Kidney capillary endothelial cell (primary cell): ENCODE data around the gene ELMO2.

Experiments used
- DNase-seq: peaks from one replicate; pipeline ENCODE4 v3.0.0-alpha.2; 2018; ENCODE audit warnings: low spot score

The ELMO2 gene

GRCh38 chr20:46406200-46406985, at the start of gene ELMO2:
TSS of gene ELMO2 (minus strand) at chr20:46406615. CDS start at chr20:46394482, 12,133 bp downstream.
- DNase-seq, result peak; percentile 95

GRCh38 chr20:46455729-46456128, 49.3 kb upstream of the ELMO2 start:
- DNase-seq, result no peak

GRCh38 chr20:46446851-46447250, 40.4 kb upstream of the ELMO2 start:
- DNase-seq, result no peak

- DNase-seq, result no peak
These were observed 33.4 kb upstream of the ELMO2 start for GRCh38 chr20:46439837-46440236.

GRCh38 chr20:46438156-46438750, 31.8 kb upstream of the ELMO2 start:
- DNase-seq, result peak; percentile 3

- no peak for DNase-seq
These were observed 28.7 kb upstream of the ELMO2 start for GRCh38 chr20:46435146-46435545.

- no peak for DNase-seq
These were observed 28.2 kb upstream of the ELMO2 start for GRCh38 chr20:46434597-46434996.

GRCh38 chr20:46433051-46433450, 26.6 kb upstream of the ELMO2 start:
- DNase-seq, result no peak

GRCh38 chr20:46430921-46431712, 24.7 kb upstream of the ELMO2 start:
- DNase-seq, result no peak

GRCh38 chr20:46427384-46427783, 21.0 kb upstream of the ELMO2 start:
- DNase-seq, result no peak

GRCh38 chr20:46423882-46424482, 17.6 kb upstream of the ELMO2 start:
- no peak for DNase-seq

- no peak for DNase-seq
These were observed 16.9 kb upstream of the ELMO2 start for GRCh38 chr20:46423342-46423741.

GRCh38 chr20:46420878-46421277, 14.5 kb upstream of the ELMO2 start:
- DNase-seq, result no peak

- no peak for DNase-seq
These were observed 13.5 kb upstream of the ELMO2 start for GRCh38 chr20:46419882-46420281.

- no peak for DNase-seq
These were observed 10.4 kb upstream of the ELMO2 start for GRCh38 chr20:46416839-46417238.

- no peak for DNase-seq
These were observed 10.0 kb upstream of the ELMO2 start for GRCh38 chr20:46416421-46416820.

GRCh38 chr20:46415773-46416172, 9.4 kb upstream of the ELMO2 start:
- DNase-seq, result no peak

GRCh38 chr20:46414608-46415007, 8.2 kb upstream of the ELMO2 start:
- DNase-seq, result no peak

- DNase-seq, result no peak
These were observed 5.2 kb upstream of the ELMO2 start for GRCh38 chr20:46411637-46412036.

GRCh38 chr20:46408281-46408731, 1.9 kb upstream of the ELMO2 start:
- DNase-seq, result no peak

GRCh38 chr20:46407671-46407996, 1.2 kb upstream of the ELMO2 start:
- no peak for DNase-seq

GRCh38 chr20:46406986-46407670, 713 bp upstream of the ELMO2 start:
- no peak for DNase-seq
